Astrocyte (in vitro differentiated cells and primary cell): ENCODE results near the gene GPRC5B. TPM values are rescaled to one million over a fixed set of nuclear protein-coding genes. Genes with fewer than 3 reads are reported as not detected.

Experiments
- DNase-seq: peaks from one replicate; pipeline ENCODE4 v3.0.0-alpha.2; 2010; ENCODE audit warnings: low read depth
- FAIRE-seq: peaks from 2 replicates; lab custom pipeline; 2011; peaks lifted over from hg19 to GRCh38; lab: Jason Lieb, UNC
- H2AFZ ChIP-seq: 2 replicates; pipeline ENCODE4 v1.6.0; 2012; ENCODE audit warnings: low read depth, low read length, inconsistent platforms
- H3K27ac ChIP-seq: 2 replicates; pipeline ENCODE4 v1.5.1; 2011; ENCODE audit warnings: low read depth, low read length, inconsistent platforms
- H3K27me3 ChIP-seq: 2 replicates; pipeline ENCODE4 v1.6.0; 2011; ENCODE audit warnings: low read length, inconsistent platforms; ENCODE audit not compliant: insufficient read depth
- H3K36me3 ChIP-seq: 2 replicates; pipeline ENCODE4 v1.5.1; 2011; ENCODE audit warnings: low read length, inconsistent platforms; ENCODE audit not compliant: insufficient read depth
- H3K4me1 ChIP-seq: 2 replicates; pipeline ENCODE4 v1.5.1; 2011; ENCODE audit warnings: low read length, inconsistent platforms; ENCODE audit not compliant: insufficient read depth
- H3K4me2 ChIP-seq: 2 replicates; pipeline ENCODE4 v1.6.0; 2012; ENCODE audit warnings: low read length, inconsistent platforms
- H3K4me3 ChIP-seq: 2 replicates; pipeline ENCODE4 v1.5.1; 2011; ENCODE audit warnings: low read depth, mild to moderate bottlenecking, low read length, inconsistent platforms; ENCODE audit not compliant: insufficient read depth
- H3K79me2 ChIP-seq: 2 replicates; pipeline ENCODE4 v1.6.0; 2012; ENCODE audit warnings: mild to moderate bottlenecking, low read length, inconsistent platforms; ENCODE audit not compliant: insufficient read depth
- H3K9ac ChIP-seq: 2 replicates; pipeline ENCODE4 v1.6.0; 2012; ENCODE audit warnings: mild to moderate bottlenecking, low read length, inconsistent platforms
- H3K9me3 ChIP-seq: 2 replicates; pipeline ENCODE4 v1.5.1; 2012; ENCODE audit warnings: low read depth, mild to moderate bottlenecking, low read length, inconsistent platforms; ENCODE audit not compliant: insufficient read depth
- H4K20me1 ChIP-seq: 2 replicates; pipeline ENCODE4 v1.6.0; 2012; ENCODE audit warnings: low read length, inconsistent platforms; ENCODE audit not compliant: insufficient read depth
- H3K27ac Mint-ChIP-seq: one replicate; pipeline ENCODE4 v1.8.0; 2021; ENCODE audit warnings: mild to moderate bottlenecking, mixed read lengths; ENCODE audit not compliant: unreplicated experiment
- H3K27me3 Mint-ChIP-seq: one replicate; pipeline ENCODE4 v1.8.0; 2021; ENCODE audit warnings: low read depth, mixed read lengths; ENCODE audit not compliant: unreplicated experiment
- H3K36me3 Mint-ChIP-seq: one replicate; pipeline ENCODE4 v1.8.0; 2021; ENCODE audit warnings: low read depth, mixed read lengths; ENCODE audit not compliant: unreplicated experiment
- H3K4me1 Mint-ChIP-seq: one replicate; pipeline ENCODE4 v1.8.0; 2021; ENCODE audit warnings: low read depth, mixed read lengths; ENCODE audit not compliant: unreplicated experiment
- H3K4me3 Mint-ChIP-seq: one replicate; pipeline ENCODE4 v1.8.0; 2021; ENCODE audit warnings: mild to moderate bottlenecking, moderate library complexity, mixed read lengths; ENCODE audit not compliant: unreplicated experiment
- H3K9me3 Mint-ChIP-seq: one replicate; pipeline ENCODE4 v1.8.0; 2021; ENCODE audit warnings: mild to moderate bottlenecking, mixed read lengths; ENCODE audit not compliant: unreplicated experiment
- EZH2 ChIP-seq: IDR thresholded peaks from 2 replicates; pipeline ENCODE4 v1.6.1; 2012; ENCODE audit warnings: mild to moderate bottlenecking, low read length, inconsistent platforms; ENCODE audit not compliant: insufficient read depth
- total RNA-seq: library from RNA; stranded (reverse); gene quantifications from 2 replicates; pipeline ENCODE4 v1.2.1, GENCODE V29; 2021
- TF ChIP-seq, protein P1 (sequence below): IDR thresholded peaks from 2 replicates; pipeline ENCODE4 v1.5.1; 2011; ENCODE audit warnings: low read depth, mild to moderate bottlenecking, inconsistent platforms, low read length, moderate library complexity; ENCODE audit not compliant: insufficient read depth

GPRC5B gene
- total RNA-seq, 1 donor from 2014 or later: 9.3 TPM

GRCh38 chr16:19853742-19854542 is 30.7 kb downstream of the GPRC5B start:
- H4K20me1 ChIP-seq: no peaks in the 10 kb centered on the region
- H3K27ac Mint-ChIP-seq: no peak overlapping the region
- no peaks in the 10 kb centered on the region for H3K79me2 ChIP-seq
- DNase-seq (no peak), FAIRE-seq (no peak)
- no peaks in the 10 kb centered on the region for H3K27me3 ChIP-seq
- no peak overlapping the region for H3K9ac ChIP-seq
- H3K9me3 ChIP-seq: no peaks in the 10 kb centered on the region
- H3K4me3 ChIP-seq: no peak overlapping the region
- H3K9me3 Mint-ChIP-seq: no peaks in the 10 kb centered on the region
- no peak overlapping the region for H3K4me2 ChIP-seq
- no peaks in the 10 kb centered on the region for H3K36me3 ChIP-seq
- no peaks in the 10 kb centered on the region for H3K27me3 Mint-ChIP-seq
- H3K4me3 Mint-ChIP-seq: no peak overlapping the region
- peaks cover 10% of the 10 kb centered on the region for H3K4me1 Mint-ChIP-seq
- peaks cover 5% of the 10 kb centered on the region for H3K4me1 ChIP-seq
- no peak overlapping the region for H2AFZ ChIP-seq
- no peak overlapping the region for H3K27ac ChIP-seq
- TF ChIP-seq, protein P1, sequence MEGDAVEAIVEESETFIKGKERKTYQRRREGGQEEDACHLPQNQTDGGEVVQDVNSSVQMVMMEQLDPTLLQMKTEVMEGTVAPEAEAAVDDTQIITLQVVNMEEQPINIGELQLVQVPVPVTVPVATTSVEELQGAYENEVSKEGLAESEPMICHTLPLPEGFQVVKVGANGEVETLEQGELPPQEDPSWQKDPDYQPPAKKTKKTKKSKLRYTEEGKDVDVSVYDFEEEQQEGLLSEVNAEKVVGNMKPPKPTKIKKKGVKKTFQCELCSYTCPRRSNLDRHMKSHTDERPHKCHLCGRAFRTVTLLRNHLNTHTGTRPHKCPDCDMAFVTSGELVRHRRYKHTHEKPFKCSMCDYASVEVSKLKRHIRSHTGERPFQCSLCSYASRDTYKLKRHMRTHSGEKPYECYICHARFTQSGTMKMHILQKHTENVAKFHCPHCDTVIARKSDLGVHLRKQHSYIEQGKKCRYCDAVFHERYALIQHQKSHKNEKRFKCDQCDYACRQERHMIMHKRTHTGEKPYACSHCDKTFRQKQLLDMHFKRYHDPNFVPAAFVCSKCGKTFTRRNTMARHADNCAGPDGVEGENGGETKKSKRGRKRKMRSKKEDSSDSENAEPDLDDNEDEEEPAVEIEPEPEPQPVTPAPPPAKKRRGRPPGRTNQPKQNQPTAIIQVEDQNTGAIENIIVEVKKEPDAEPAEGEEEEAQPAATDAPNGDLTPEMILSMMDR: no peak
- TF ChIP-seq EZH2: no peak
- peaks cover 6% of the 10 kb centered on the region for H3K36me3 Mint-ChIP-seq

DNA sequence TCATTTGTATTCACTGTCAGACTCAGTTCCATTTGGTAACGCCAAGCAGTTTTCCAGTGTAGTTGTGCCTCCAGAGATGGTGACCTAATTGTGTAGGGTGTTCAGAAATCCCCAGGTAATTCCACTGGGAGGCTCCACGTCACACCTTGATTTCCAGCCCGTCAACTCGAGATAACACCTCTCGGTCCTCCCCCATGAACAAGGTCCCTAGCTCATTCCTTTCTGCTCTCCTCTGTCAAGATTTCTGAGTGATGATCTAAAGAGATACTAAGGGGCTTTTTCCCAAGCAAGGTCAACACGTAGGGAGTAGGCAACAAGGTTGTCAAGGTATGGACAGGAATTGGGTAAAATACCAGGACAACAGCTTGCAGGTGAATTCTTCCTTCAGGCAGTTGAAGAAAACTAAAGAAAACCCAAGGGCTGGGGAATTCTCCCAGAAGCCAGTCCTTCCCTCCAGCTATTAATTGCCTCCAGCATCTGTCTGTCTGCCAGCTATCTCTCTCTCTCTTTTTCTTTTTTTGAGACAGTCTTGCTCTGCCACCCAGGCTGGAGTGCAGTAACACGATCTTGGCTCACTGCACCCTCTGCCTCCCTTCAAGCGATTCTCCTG is 31.4 kb downstream of the GPRC5B start:
- Mint-ChIP-seq H3K27me3 (no peaks in the 10 kb centered on the region), H3K36me3 (peaks cover 6% of the 10 kb centered on the region), H3K9me3 (no peaks in the 10 kb centered on the region), H3K27ac (no peak overlapping the region), H3K4me1 (peaks cover 7% of the 10 kb centered on the region), H3K4me3 (no peak overlapping the region)
- no peak for DNase-seq
- H4K20me1 ChIP-seq: no peaks in the 10 kb centered on the region
- no peak overlapping the region for H3K4me2 ChIP-seq
- H3K9me3 ChIP-seq: no peaks in the 10 kb centered on the region
- TF ChIP-seq EZH2: no peak
- TF ChIP-seq, protein P1: no peak
- no peaks in the 10 kb centered on the region for H3K27me3 ChIP-seq
- no peak overlapping the region for H2AFZ ChIP-seq
- peaks cover 3% of the 10 kb centered on the region for H3K4me1 ChIP-seq
- no peak overlapping the region for H3K9ac ChIP-seq
- no peak overlapping the region for H3K27ac ChIP-seq
- H3K79me2 ChIP-seq: no peaks in the 10 kb centered on the region
- FAIRE-seq: no peak
- no peak overlapping the region for H3K4me3 ChIP-seq
- no peaks in the 10 kb centered on the region for H3K36me3 ChIP-seq

GRCh38 chr16:19851476-19851875 is 33.2 kb downstream of the GPRC5B start:
- Mint-ChIP-seq H3K27me3 (no peaks in the 10 kb centered on the region), H3K36me3 (peaks cover 3% of the 10 kb centered on the region), H3K4me3 (no peak overlapping the region), H3K4me1 (peaks cover 7% of the 10 kb centered on the region), H3K27ac (no peak overlapping the region), H3K9me3 (no peaks in the 10 kb centered on the region)
- Histone ChIP-seq H3K79me2 (no peaks in the 10 kb centered on the region), H3K9me3 (no peaks in the 10 kb centered on the region), H3K4me1 (no peaks in the 10 kb centered on the region), H3K4me2 (no peak overlapping the region), H2AFZ (no peak overlapping the region), H3K36me3 (no peaks in the 10 kb centered on the region), H3K4me3 (no peak overlapping the region), H3K27ac (no peak overlapping the region), H3K9ac (no peak overlapping the region), H3K27me3 (no peaks in the 10 kb centered on the region), H4K20me1 (no peaks in the 10 kb centered on the region)
- no peak for TF ChIP-seq EZH2
- TF ChIP-seq, protein P1: no peak
- no peak for DNase-seq
- FAIRE-seq: no peak
